GM18498 (cell line): ENCODE results near the gene NLRC5.
A peak's percentile ranks its signal among the peaks of the same experiment; 100 is the strongest.

Source experiments
- ATAC-seq: cut with Tn5 transposase; IDR thresholded peaks from one replicate; pipeline ENCODE4 v1.9.1; 2021; ENCODE audit warnings: mild to moderate bottlenecking, moderate library complexity; ENCODE audit not compliant: unreplicated experiment

NLRC5 gene, protein sequence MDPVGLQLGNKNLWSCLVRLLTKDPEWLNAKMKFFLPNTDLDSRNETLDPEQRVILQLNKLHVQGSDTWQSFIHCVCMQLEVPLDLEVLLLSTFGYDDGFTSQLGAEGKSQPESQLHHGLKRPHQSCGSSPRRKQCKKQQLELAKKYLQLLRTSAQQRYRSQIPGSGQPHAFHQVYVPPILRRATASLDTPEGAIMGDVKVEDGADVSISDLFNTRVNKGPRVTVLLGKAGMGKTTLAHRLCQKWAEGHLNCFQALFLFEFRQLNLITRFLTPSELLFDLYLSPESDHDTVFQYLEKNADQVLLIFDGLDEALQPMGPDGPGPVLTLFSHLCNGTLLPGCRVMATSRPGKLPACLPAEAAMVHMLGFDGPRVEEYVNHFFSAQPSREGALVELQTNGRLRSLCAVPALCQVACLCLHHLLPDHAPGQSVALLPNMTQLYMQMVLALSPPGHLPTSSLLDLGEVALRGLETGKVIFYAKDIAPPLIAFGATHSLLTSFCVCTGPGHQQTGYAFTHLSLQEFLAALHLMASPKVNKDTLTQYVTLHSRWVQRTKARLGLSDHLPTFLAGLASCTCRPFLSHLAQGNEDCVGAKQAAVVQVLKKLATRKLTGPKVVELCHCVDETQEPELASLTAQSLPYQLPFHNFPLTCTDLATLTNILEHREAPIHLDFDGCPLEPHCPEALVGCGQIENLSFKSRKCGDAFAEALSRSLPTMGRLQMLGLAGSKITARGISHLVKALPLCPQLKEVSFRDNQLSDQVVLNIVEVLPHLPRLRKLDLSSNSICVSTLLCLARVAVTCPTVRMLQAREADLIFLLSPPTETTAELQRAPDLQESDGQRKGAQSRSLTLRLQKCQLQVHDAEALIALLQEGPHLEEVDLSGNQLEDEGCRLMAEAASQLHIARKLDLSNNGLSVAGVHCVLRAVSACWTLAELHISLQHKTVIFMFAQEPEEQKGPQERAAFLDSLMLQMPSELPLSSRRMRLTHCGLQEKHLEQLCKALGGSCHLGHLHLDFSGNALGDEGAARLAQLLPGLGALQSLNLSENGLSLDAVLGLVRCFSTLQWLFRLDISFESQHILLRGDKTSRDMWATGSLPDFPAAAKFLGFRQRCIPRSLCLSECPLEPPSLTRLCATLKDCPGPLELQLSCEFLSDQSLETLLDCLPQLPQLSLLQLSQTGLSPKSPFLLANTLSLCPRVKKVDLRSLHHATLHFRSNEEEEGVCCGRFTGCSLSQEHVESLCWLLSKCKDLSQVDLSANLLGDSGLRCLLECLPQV (N-terminal part only)

DNA sequence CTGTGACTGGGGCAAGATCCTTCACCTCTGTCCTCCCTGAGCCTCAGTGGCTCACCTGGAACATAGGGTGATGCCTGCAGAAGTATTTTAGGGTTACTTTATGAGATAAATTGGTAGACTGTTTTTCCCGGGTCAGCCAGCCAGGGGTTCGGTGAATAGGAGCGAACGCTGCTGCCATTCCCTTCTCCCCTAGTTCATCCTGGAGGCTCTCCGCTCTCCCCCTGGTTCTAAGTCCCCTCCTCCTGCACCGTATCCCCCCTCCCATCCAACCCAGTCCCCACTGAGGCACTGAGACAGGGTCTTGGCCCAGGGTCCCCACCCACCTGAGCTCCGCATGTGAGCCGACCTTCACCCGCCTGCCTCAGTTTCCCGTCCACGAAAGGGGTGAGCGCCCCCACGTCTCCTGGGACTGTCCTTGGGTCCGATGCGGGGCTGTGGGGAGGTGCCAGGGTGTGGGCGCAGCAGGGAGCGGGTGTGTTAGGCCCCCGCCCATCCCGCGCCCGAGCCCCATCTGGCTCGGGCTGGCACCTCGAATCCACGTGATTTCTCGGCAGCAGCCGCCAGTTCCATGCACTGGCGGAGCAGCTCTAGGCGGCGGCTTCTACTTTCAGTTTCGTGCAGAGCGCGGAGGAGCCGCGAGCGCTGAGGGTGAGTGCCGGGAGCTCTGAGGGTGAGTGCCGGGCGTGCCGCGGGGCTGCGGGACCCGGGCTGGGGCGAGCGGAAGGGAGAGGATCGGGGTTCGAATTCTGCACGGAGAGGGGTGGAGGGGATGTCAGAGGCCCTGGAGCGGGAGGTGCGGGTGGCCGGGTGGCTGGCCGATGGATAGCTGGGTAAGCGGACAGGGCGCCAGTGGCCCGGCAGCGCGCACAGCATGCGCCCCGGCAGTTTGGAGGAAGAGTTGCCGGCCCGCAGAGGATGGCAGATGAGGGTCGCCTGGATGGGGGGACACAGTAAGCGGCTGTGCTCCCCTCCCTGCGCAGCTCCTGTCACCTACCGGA is at the start of gene NLRC5:
Gene NLRC5 (plus strand): TSS at position 610 of the 998 bp plus-strand sequence. CDS start 31,156 bp downstream, outside the sequence.
- peak; percentile 88 for ATAC-seq

DNA sequence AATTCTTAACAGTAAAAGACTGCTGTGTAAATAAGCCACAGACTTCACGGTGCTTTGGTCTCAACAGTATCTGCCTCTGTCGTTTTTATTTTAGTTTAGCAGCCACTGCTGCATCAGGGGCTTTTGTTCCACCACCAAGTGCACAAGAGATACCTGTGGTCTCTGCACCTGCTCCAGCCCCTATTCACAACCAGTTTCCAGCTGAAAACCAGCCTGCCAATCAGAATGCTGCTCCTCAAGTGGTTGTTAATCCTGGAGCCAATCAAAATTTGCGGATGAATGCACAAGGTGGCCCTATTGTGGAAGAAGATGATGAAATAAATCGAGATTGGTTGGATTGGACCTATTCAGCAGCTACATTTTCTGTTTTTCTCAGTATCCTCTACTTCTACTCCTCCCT is 49.6 kb upstream of the NLRC5 start:
- ATAC-seq: no peak

DNA sequence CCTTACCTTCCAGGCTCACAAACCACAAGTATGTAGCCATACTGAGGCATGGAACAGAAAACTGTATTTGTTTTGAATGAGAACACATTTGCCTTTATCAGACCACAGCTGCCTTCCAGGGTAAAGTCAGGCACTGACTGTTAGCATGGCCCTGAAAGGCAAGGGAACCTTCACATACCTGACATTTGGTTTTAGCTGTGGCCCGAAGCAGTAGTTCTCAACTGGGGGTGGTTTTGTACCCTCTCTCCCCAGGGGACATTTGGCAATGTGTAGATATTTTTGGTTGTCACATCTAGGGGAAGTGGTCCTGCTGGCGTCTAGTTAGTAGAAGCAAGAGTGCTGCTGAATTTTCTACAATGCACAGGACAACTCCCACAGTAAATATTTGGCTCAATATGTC is 48.3 kb upstream of the NLRC5 start:
- ATAC-seq: no peak

DNA sequence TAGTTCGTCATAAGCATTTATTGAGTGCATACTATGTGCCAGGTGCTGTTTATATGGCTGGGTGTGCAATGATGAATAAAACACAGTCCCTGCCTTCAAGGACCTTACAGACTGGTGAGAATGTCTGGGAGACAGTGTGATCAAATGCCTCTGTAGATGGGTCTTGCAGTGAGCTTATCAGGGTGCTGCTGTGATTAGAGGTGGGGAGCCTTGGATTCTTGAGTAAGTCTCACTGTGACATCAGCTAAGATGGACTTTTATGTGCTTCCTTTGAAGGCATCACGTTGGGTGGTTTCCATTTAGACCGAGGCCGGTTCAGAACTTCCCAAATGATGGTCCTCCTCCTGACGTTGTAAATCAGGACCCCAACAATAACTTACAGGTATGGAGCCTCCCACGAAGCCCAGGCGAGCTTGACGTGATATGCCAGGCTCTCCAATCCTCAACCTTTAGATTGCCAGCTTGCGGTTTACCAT is 47.5 kb upstream of the NLRC5 start:
- no peak for ATAC-seq

DNA sequence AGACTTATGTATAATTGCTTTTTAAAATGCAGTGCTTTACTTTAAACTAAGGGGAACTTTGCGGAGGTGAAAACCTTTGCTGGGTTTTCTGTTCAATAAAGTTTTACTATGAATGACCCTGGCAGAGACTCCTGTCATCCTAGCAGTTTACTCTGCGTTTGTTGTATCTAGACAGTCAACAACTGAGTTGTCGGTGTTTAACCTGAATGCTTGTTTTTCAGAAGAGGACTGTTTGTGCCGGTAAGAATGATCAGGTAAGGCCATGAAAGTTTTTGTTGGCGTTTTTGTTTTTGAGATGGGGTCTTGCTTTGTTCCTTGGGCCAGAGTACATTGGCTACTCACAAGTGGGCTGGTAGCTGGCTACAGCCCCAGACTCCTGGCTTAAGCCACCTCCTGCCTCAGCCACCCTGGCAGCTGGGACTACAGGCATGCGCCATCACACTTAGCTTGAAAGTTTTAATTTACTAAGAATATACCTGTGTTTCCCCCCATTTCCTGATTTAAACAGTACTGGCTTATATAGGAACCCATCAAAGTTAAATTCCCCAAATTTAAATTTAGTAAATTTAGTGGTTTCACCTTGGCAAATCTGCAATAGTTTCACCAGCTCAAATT is 45.5 kb upstream of the NLRC5 start:
- no peak for ATAC-seq

DNA sequence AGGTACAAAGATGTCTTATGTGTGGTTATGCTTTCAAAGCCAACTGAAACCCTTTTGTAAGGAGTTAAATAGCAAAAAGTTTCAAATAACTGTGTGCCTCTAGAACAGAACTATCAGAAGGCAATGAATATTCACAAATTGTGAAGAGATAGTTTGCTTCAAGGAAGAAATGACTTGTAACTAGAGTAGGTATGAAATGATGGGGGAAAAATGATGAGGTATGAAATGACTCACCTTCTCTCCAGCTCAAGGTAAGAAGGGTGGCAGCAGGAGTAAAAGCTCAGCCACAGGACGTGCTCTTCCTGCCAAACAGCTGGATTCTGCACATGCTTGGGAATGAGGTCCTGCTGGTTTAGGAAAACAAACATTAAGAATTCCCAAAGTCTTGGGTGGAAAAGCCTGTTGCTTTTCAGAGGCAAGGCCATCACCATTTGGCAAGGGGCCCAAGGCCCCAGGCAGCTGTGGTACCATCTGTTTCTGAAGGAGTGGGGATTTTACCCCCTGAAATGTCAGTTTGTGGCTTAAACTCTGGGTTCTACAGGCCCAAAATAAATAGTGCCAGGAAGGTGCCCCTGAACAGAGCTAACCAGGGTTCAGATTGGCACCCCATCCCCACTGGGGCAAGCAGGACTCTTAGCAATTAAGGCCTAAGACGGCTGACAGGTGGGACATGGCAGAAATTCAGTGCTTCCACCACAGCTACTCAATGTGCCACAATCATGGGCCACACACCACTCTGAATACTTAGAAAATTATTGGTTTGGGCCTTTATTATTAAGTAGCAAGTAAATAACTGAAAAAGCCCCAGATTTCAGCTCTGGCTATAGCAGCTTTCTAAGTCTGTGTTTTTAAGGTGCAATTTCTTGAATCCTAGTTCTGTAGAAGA is 44.2 kb upstream of the NLRC5 start:
- no peak for ATAC-seq

DNA sequence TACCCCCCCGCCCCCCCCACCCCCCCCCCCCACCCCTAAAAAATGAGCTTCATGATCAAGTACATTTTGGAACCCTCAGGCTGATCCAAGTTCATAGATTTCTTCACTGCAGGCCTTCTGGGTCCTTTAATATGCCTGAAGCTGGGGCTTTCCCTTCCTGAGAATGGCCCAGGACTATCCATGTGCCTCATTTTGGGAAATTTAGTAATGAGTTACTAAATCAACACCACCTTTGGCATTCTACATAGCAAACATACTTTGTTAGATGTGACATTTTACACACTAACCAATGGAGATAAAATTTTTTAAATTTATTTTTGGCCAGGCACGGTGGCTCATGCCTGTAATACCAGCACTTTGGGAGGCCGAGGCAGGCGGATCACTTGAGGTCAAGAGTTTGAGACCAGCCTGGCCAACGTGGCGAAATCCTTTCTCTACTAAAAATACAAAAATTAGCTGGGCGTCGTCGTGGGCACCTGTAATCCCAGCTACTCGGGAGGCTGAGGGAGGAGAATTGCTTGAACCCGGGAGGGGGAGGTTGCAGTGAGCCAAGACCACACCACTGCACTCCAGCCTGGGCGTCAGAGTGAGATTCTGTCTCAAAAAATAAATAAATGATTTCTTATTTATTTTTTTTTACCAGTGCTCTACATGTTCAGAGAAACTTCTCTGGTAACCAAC is 43.4 kb upstream of the NLRC5 start:
- no peak for ATAC-seq

DNA sequence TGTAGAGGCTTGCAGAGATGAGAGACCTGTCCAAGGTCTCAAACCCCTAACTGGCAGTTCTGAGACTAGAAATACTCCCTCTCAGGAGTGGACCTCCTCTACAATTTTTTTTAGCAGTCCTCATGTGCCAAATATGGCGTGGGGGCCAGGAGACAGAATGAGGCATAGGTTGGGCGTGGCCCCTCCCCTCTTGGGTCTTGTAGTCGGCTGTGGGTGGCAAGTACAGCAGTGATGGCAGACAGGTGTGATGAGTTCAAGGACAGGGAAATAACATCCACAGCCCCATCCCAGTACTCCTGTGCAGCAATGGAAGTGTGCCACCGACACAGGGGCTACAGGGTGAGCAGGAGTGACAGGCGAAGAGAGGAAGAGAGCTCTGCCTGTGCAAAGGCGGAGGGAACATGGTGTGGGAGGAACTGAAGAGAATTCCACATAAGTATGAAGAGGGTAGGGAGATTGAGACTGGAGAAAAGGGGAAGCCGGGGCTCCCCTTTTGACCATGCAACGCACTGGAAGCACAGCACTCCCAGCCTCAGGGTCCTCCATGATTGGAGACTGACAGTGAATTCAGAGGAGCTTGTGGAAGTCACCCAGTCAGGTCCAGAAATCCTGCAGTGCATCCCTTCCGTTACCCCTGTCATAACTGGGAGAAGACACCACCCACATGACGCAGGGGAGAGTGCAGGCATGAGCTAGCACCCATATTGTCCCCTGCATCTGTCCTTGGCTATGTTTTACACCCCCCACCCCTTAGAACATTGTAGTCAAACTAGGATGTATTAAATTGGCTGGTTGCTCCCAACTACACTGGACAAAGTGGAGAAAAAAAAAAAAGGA is 42.4 kb upstream of the NLRC5 start:
- ATAC-seq: no peak

DNA sequence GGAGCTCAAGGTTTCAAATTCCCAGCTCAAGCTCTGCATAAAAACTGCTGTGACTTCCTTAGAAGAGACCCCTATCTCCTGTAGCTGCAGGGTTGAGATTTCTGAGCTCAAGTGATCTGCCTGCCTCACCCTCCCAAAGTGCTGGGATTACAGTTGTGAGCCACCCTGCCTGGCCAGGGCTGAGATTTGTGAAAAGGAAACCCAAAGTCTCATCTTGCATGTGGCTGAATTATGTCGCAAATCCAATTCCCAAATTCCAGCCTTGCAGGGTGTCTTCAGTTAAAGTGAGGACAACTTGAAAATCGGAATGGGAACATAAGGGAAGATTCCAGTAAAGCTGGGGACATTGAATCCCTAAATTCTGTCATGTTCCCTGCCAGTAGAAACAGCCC is 41.8 kb upstream of the NLRC5 start:
- no peak for ATAC-seq

DNA sequence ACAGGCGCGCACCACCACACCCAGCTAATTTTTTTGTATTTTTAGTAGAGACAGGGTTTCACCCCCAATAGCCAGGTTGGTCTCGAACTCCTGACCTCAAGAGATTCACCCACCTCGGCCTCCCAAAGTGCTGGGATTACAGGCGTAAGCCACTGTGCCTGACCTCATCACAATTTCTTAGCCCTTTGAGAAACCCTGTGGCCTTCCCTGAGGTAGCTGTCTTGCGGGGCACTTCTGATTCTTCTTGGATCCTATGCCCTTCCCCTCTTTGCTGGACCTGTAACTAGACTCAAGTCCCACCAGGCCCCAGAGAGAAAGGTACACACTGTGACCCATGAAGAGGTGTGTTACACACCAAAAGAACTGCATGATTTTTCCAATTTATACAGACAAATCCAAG is 41.1 kb upstream of the NLRC5 start:
- no peak for ATAC-seq

DNA sequence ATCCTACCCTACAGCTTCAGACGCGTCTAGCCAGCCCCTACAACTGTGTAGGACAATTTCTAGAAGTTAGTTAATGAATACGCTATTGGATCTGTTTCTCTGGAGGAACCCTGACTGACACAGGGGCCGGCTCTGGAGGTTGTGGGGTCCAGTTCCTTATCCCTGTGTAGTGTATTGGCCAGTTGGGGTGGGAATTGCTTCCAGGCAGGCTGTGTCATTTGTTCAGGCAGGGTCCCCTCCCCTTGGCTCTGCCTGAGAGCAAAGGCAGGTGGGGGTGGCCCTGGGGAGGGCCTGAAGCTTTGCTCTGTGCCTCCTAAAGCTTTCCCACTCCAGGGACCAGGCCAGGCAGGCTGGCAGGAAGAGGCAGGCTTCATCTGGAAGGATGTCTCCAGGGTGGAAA is 39.3 kb upstream of the NLRC5 start:
- ATAC-seq: no peak

DNA sequence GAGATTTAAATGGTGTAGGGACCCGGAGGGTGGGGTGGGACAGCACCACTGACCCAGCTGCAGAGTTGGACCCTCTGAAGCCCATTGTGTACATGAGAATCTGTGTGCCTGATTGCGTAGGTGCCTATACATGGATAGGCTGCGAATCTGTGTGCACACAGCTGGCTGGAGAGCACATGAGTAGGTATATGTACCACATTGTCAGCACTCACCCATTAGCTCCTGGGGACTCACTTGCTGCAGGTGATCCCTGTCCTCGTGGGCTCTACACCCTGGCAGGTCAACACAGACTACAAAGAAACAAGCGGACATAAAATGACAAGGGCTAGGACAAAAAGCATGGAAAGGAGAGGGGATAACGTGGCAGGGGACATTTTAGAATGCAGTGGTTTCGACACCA is 38.9 kb upstream of the NLRC5 start:
- no peak for ATAC-seq

DNA sequence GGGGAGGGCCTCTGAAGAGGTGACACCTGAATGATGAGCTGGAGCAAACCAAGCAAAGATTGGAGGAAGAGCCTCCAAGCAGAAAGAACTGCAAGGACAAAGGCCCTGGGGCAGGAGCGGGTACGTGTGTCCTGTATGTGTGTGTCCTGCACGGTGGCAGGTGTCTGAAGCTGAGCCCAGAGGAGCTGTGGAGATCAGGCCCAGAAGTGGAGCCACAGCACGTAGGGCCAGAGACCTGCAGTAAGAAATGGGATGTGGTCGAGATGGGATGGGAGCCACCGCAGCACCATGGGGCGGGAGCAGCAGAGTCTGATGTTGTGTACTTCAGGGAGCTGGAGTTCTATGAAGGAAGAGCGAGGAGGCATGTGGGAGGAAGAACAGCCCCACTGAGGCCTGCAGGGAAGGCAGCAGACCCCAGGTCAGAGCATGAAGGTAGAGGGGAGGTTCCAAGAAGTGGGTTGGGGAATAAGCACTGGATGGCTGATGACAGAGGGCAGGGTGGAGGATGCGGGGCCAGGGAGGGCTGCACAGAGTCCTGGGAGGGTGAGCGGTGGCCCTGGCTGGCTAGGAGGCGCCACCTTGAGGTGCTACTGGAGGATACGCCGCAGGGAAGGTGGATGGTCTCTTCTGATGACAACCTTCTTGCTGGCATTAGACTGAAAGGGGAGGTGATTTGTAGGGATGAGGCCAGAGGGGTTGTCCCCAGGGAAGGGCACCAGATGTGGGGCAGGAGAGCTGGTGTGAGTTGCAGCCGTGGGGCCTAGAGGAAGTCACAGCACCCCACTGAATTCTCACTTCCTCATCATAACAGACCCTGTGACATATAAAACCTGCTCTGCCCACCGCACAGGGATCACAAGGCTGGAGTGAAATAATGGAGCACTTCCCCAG is 38.2 kb upstream of the NLRC5 start:
- ATAC-seq: peak; percentile 68

DNA sequence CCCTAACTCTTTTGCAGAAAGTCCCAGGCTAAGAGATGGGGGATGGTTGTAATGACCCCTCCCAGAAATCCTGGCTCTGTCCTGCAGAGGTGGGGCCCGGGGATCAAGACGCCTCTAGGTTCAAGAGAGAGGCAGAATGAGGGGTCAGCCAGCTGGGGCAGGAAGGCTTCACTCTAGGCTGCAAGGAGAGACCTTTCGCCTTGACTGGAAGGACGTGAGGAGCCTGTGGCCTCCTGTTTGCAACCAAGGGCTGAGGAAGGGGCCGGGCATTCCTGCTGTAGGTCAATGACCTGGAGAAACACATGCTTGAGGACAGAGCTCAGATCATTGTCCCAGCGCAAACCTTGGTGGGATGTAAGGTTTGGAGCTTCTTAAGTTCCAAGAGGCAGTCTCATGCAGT is 36.4 kb upstream of the NLRC5 start:
- no peak for ATAC-seq

DNA sequence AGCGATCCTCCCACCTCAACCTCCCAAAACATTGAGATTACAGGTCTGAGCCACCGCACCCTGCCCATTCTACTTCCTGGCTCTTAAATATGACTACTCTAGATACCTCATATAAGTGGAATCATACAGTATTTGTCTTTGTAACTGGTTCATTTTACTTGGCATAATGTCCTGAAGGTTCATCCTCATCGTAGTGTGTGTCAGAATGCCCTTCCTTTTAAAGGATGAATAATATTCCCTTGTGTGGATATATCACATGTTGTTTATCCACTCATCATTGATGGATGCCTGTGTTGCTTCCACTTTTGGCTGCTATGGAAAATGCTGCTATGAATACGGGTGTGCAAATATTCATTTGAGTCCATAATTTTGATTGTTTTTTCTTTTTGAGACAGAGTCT is 33.3 kb upstream of the NLRC5 start:
- ATAC-seq: no peak

DNA sequence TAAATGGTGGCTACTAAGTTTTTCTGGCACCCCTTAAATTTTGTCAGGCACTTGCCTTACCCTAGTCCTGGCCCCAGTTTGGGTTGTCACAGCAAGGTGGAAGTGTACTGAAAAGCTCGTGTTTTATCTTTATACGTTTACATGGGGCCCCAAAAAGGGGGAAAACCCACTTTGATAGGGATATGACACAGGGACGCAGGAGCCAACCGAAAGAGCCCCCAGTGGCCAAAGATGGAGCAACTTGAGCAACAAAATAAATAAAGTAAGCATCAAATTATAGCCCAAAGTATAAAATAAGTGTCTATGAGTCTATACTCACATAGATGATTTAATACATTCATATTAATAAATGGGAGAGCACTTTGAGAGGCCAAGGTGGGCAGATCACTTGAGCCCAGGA is 32.6 kb upstream of the NLRC5 start:
- no peak for ATAC-seq
